Activated CD8-positive, alpha-beta memory T cell treated with anti-CD3 and anti-CD28 coated beads for 4 hours (primary cell): ENCODE measurements around the gene XYLT1.

ENCODE experiments used
- DNase-seq, 2 donors: peaks; one replicate each; pipeline ENCODE4 v3.0.0-alpha.2; 2020; ENCODE audit warnings: low read depth in 2 of 2

The XYLT1 gene

GRCh38 chr16:17053536-17054160, 417.1 kb downstream of the XYLT1 start:
- DNase-seq, result no peak
